Uterus (tissue), 2 donors: Measurements from ENCODE around the gene GSG1L.

Source experiments
- POLR2A ChIP-seq, 2 donors: fragments of 450-650 bp; IDR thresholded peaks; one replicate each; pipeline ENCODE4 v1.6.1; 2016; ENCODE audit warnings: antibody characterized with exemption in 2 of 2, mild to moderate bottlenecking in 1 of 2, moderate library complexity in 1 of 2
- TF ChIP-seq, protein P1 (sequence below), 4 experiments: fragments of 200-600 bp in 2 of 4; fragments of 450-650 bp in 2 of 4; sonication (generic) in 2 of 4; IDR thresholded peaks; one replicate each; pipeline ENCODE4 v1.5.1; 2016 to 2019; ENCODE audit warnings: antibody characterized with exemption in 4 of 4, mild to moderate bottlenecking in 2 of 4, moderate library complexity in 1 of 4

GRCh38 chr16:27983244-27983643, 80.3 kb downstream of the GSG1L start:
- TF ChIP-seq, protein P1, sequence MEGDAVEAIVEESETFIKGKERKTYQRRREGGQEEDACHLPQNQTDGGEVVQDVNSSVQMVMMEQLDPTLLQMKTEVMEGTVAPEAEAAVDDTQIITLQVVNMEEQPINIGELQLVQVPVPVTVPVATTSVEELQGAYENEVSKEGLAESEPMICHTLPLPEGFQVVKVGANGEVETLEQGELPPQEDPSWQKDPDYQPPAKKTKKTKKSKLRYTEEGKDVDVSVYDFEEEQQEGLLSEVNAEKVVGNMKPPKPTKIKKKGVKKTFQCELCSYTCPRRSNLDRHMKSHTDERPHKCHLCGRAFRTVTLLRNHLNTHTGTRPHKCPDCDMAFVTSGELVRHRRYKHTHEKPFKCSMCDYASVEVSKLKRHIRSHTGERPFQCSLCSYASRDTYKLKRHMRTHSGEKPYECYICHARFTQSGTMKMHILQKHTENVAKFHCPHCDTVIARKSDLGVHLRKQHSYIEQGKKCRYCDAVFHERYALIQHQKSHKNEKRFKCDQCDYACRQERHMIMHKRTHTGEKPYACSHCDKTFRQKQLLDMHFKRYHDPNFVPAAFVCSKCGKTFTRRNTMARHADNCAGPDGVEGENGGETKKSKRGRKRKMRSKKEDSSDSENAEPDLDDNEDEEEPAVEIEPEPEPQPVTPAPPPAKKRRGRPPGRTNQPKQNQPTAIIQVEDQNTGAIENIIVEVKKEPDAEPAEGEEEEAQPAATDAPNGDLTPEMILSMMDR (IDR thresholded peaks at IDR 0.05) = no peak
- no peak for TF ChIP-seq POLR2A (IDR thresholded peaks at IDR 0.05)
